Right lobe of liver (tissue), 4 donors: ENCODE measurements around the gene FXYD1.

Experiments used
- POLR2A ChIP-seq: fragments of 450-650 bp; IDR thresholded peaks from one replicate; pipeline ENCODE4 v1.6.1; 2017; ENCODE audit warnings: antibody characterized with exemption, mild to moderate bottlenecking
- TF ChIP-seq, protein P1 (sequence below), 4 donors: fragments of 200-600 bp in 3 of 4; fragments of 450-650 bp in 1 of 4; IDR thresholded peaks; one replicate each; pipeline versions ENCODE4 v1.5.1 to v1.8.0; 2016 to 2022; ENCODE audit warnings: antibody characterized with exemption in 4 of 4, mild to moderate bottlenecking in 2 of 4
- donor health status: DM: no; HTN: no; CAD: no.
- donor health status: DM: no; HTN: no; CAD: no.
- donor health status: DM: no; HTN: yes; CAD: no.

DNA sequence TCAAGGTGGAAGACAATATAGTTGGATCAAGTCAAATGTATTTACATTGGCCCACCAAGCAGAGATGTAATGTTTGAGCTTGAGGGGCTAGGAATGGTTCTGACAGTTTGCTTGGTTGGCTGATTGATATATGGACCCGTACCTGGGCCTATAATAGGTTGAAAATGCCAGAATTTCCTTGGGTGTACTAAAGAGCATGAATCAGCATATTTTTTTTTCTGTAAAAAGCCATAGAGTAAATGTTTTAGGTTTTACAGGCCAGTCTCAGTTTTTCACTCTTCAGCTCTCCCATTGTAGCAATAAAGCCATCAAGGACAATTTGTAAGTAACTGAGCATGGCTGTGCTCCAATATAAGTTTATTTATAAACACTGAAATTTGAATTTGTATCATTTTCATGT lies 42.8 kb downstream of the FXYD1 start:
- TF ChIP-seq, protein P1, sequence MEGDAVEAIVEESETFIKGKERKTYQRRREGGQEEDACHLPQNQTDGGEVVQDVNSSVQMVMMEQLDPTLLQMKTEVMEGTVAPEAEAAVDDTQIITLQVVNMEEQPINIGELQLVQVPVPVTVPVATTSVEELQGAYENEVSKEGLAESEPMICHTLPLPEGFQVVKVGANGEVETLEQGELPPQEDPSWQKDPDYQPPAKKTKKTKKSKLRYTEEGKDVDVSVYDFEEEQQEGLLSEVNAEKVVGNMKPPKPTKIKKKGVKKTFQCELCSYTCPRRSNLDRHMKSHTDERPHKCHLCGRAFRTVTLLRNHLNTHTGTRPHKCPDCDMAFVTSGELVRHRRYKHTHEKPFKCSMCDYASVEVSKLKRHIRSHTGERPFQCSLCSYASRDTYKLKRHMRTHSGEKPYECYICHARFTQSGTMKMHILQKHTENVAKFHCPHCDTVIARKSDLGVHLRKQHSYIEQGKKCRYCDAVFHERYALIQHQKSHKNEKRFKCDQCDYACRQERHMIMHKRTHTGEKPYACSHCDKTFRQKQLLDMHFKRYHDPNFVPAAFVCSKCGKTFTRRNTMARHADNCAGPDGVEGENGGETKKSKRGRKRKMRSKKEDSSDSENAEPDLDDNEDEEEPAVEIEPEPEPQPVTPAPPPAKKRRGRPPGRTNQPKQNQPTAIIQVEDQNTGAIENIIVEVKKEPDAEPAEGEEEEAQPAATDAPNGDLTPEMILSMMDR (IDR thresholded peaks at IDR 0.05) = no peak
- TF ChIP-seq POLR2A = no peak
